NOMO-1 (cell line): ENCODE data around the gene TBX1.

Experiments used
- DNase-seq, 2 experiments: peaks; one replicate each; lab custom pipeline; 2025; ENCODE audit not compliant: unreplicated experiment in 2 of 2; lab: John Stamatoyannopoulos, UW

The TBX1 gene

DNA sequence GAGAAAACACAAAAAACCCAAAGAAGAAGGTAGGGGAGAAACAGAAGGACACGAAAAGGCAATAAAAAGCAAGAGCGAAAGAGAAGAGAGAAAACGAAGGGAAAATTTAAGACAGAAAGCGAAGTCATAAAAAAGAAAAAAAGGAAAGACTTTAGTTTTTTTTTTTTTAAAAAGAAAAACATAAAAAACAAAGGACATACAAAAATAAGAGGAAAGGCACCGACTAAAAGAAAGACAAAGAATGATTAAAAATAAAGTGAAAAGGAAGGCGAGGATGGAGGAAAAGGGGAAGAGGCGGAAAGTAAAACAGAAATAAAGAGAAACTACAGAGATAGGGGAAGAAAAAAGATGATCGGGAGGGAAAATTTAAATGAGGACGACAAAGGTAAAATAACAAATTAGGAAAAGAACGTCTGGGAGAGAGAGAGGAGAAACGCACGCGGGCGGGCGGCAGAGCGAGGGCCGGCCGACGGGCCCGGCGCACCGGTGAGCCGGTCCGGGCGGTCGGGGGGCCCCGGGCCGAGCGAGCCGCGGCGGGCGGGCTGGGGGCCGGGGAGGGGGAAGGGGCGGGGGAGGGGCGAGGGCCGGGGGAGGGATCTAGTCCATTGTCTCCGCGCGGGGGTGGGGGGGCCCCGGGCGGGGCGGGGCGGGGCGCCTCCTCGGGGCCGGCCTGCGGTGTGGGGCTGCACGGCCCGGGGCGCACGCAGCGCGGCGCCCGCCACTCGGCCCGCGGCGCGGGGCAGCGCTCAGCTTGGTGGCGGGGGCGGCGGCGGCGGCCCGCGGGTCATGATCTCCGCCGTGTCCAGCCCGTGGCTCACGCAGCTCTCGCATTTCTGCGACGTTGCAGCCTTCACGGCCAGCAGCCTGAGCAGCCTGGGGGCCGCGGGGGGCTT lies at the start of gene TBX1:
TBX1 (plus strand) TSS at position 721 of the 893 bp plus-strand sequence; CDS start at position 787, 66 bp downstream.
- DNase-seq, result no peak

DNA sequence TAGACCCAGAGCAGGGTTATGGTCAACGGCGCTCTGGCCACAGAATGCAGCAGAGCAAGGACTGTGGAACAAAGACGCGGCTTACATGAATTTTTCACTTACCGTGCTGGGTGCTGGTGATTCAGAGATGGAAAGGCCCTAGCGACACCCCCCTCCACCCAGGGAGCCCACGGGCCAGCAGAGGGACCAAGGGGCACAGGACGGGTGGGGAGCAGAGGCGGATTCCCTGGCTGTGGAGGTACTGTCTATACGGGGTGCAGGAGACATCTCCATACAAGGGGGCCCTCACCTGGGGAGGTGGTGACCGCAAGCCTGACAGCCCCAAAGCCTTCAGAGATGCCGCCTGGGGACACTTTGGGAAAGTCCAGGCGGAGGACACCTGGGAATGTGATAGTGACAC lies 47.3 kb upstream of the TBX1 start:
- DNase-seq, result no peak

DNA sequence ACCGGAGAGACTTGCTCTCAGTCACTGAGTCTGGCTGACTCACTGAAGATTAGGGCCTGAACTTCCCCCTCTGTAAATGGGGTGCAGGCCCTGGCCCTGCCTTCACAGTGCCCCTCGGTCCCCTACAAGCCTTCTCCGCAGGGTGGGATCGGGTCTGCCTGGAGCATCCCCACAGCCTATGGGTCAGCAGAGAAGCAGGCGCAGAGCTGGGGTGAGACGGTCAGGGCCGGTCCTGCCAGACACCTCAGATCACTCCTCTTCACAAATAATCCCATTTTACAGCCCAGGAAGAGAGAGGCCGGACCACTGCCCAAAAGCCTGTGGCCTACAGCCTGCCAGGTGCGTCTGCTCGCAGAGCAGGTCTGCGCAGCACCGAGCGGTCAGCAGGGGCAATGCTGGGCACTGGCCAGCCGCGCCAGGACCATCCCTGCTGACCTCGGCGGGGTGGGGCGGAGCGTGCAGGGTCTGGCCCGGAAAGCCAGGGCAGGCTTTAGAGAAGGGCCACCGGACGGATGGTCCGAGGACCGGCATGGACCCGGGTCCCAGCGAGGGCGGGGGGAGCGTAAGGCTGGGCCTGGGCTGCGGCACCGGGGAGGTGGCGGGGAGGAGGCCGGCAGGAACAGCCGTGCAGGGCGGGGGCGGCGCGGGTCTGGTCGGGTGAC lies 46.8 kb upstream of the TBX1 start:
- DNase-seq, result no peak

- DNase-seq, result no peak
Observed at GRCh38 chr22:19714312-19715187, 46.0 kb upstream of the TBX1 start, which contains the start of gene SEPTIN5. SEPTIN5 (plus strand) TSS chr22:19714503; CDS start chr22:19714589, 86 bp downstream.

DNA sequence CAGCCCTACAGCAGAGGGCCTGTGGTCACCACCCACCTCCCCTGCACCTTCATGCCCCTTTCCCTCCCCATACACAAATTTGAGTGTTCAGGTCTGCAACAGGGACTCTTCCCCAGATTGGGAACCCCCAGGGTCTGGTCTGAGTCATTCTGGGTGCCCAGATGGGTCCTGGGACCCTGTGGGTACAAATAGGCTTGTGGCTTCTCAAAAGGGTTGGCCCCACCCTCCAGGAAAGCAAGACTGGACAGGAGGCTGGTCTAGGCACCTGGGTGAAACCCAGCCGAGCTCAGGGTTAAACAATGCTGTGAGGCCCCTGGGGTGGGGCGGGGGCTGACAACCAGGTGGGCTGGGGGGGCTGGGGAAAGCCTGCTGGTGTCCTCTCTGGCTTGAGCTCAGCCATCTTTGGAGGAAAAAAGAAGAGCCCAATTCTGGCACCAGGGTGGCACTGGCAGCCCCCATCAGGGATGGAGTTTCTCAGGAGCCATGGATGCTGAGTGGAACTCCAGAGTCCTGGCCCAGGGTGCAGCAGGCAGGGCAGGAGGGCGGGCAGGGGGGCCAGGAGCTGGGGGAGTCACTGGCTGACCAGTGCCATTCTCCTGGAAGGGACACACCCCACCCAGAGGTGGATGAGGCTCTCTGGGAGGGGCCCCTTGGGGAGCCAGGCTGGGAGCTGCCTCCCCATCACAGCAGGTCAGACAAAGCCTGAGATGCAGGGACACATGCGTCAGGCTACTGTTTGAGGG lies 45.2 kb upstream of the TBX1 start:
- no peak for DNase-seq

- DNase-seq, result no peak
Observed at GRCh38 chr22:19716041-19716828, 44.3 kb upstream of the TBX1 start.

GRCh38 chr22:19716829-19717105 lies 43.8 kb upstream of the TBX1 start:
- no peak for DNase-seq

- DNase-seq, result no peak
Observed at GRCh38 chr22:19717181-19717580, 43.4 kb upstream of the TBX1 start.

DNA sequence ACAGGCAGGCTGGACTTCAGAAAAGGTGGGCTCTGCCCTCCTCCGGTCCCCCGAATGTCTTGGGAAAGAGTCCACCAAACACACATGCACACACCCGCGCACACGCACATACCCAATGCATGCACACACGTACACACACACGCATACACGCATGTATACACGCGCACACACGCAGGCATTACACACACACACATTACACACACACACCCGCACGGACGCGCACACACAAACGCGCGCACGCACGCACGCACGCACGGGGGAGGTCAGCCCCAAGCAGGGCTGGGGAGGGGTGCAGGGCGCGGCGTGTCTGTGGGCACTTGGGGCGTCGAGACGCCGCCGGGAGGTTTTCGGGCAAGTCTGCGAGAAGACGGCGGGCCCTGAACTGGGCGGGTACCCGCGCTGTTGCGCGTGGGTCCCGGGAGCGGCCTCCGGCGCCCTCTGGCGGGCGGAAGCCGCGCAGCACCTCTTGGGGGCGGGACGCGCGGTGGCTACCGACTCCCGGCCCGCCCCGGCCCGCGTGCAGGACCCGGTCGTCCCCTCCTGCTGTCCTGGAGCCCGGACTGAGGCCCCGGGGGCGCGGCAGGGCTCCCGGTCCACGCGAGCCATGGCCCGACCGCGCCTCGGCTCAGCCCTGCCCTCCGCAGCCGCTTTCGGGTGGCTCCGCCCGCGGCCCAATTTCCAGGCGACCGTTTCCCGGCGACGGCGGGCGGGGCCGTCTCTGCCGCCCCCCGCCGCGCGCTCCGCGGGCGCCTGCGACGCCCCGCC lies 42.7 kb upstream of the TBX1 start:
- peak; percentile 61 to 74 for DNase-seq

DNA sequence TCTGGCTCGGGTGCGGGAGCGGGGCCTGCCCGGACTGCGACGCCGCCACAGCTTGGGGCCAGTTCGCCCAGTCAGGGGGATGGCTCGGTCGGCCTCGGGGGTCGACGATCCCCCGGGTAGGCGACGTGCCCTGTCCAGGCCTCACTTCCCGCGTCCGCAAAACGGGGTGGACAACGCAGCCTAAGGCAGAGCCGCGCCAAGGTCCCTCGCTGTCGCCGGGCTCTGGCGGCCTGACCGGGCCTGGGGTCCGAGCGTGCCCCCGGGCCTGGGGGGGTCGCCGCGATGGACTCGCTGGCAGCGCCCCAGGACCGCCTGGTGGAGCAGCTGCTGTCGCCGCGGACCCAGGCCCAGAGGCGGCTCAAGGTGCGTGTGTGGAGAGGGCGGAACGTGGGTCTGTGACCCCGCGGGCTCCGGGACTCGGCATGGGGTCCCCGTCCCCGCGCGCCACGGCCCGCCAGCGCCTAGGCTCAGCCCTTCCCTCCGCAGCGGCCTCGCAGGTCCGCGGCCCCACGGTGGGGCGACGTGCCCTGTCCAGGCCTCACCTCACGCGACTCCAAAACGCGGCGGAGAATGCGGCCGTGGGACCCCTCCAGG lies 42.0 kb upstream of the TBX1 start:
- no peak for DNase-seq

DNA sequence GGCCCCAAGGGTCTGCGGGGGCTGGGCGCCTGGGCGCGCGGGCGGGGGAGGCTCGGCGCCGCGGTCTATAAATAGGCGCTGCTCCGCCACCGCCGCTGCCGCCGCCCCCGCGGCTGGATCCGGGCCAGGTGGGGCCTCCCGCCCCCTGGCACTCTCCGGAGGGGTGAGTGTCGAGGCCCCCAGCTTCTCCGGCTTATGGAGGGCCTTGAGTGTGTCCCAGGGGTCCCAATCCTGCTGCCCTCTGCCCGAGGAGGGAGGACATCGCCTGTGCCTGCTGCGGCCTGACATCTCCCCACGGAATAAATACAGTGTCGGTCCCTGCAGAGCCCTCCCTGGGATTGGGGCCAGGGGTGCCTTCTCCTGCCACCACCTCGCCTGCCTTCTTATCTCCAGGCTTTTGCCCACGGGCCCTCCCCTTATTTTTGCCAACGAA lies 41.5 kb upstream of the TBX1 start:
- no peak for DNase-seq

DNA sequence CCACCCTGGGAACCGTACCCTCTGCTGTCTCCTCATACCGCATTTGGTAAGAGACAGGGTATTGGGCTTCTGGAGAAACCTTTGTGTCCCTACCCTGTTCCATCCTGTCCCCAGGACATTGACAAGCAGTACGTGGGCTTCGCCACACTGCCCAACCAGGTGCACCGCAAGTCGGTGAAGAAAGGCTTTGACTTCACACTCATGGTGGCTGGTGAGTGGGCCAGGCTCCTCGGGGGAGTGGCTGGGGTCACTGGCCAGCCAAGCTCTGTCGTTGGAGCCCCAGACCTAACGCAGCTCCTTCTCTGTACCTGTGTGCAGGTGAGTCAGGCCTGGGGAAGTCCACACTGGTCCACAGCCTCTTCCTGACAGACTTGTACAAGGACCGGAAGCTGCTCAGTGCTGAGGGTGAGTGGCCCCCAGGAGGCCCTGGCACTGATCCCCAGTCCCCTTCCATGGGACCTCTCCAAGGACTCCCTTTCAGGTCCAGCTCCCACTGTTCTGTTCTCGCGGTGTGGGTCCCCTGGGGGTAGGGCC lies 41.0 kb upstream of the TBX1 start:
- DNase-seq, result no peak

DNA sequence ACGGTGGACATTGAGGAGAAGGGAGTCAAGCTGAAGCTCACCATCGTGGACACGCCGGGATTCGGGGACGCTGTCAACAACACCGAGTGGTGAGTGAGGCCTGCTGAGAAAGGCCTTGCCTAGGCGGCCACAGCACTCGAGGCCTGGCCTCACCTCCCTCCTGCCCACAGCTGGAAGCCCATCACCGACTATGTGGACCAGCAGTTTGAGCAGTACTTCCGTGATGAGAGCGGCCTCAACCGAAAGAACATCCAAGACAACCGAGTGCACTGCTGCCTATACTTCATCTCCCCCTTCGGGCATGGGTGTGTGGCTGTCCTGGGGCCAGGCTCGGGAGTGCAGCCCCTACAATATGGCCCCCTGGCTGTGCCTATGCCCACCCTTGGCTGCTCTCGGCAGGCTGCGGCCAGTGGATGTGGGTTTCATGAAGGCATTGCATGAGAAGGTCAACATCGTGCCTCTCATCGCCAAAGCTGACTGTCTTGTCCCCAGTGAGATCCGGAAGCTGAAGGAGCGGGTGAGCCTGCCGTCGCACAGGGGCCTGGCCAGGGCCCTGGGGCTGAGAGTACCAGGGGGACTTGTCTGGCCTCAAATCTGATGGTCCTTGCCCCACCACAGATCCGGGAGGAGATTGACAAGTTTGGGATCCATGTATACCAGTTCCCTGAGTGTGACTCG lies 40.3 kb upstream of the TBX1 start:
- no peak for DNase-seq

DNA sequence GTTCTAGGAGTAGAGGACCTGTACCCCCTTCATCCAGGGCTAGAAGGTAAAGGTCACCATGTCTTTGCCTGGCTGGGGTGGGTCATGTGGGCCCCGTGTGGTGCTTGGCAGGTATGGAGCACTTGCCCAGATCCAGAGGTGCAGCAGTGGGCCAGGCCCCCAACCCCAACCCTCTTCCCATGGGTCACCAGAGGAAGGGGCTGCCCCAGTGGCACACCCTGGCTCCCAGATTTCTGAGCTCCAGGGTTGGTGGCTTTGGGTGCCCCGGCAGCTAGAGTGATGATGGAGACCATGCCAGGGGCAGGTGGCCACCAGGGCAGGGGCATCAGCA lies 39.6 kb upstream of the TBX1 start:
- no peak for DNase-seq

- no peak for DNase-seq
Observed at GRCh38 chr22:19721330-19722177, 39.0 kb upstream of the TBX1 start.

GRCh38 chr22:19722178-19722981 lies 38.2 kb upstream of the TBX1 start:
- no peak for DNase-seq

GRCh38 chr22:19722982-19723231 lies 37.7 kb upstream of the TBX1 start:
- DNase-seq, result no peak
